ENCODE measurements around the gene LCE1F.

DNA sequence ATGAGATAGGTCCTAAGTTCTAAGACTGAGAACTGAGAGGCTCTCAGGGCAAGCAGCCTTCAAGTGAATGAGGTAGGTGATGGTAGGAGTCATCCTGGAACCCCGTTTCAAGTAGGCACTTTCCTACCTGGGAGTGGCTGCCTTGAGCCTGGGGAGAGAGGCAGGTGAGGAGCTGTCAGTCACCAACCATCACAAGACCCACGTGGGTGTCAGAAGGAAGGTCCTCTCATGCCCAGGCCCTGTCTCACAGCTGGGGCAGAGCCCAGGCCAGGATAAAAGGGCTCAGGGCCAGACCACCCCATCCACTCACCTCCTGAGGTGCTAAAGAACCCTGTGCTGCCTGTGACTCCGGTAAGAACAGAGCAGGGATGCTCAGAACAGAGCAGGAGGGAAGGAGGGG lies 21.5 kb downstream of the LCE1F start, which contains the start of gene LCE1D:
- TF ChIP-seq, protein P1, sequence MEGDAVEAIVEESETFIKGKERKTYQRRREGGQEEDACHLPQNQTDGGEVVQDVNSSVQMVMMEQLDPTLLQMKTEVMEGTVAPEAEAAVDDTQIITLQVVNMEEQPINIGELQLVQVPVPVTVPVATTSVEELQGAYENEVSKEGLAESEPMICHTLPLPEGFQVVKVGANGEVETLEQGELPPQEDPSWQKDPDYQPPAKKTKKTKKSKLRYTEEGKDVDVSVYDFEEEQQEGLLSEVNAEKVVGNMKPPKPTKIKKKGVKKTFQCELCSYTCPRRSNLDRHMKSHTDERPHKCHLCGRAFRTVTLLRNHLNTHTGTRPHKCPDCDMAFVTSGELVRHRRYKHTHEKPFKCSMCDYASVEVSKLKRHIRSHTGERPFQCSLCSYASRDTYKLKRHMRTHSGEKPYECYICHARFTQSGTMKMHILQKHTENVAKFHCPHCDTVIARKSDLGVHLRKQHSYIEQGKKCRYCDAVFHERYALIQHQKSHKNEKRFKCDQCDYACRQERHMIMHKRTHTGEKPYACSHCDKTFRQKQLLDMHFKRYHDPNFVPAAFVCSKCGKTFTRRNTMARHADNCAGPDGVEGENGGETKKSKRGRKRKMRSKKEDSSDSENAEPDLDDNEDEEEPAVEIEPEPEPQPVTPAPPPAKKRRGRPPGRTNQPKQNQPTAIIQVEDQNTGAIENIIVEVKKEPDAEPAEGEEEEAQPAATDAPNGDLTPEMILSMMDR (IDR thresholded peaks at IDR 0.05), result no peak
- no peak for TF ChIP-seq POLR2AphosphoS5 (IDR thresholded peaks at IDR 0.05)
- no peak for TF ChIP-seq POLR2A (IDR thresholded peaks at IDR 0.05; ENCODE audit: low read depth)

Measured in esophagus muscularis mucosa (tissue), 3 donors.